K562 (cell line): ENCODE measurements around the gene CNNM3. TPM values are rescaled to one million over a fixed set of nuclear protein-coding genes. Genes with fewer than 3 reads are reported as not detected.

Experiments
- ATAC-seq: fragments of 200-7000 bp; cut with Tn5 transposase; 3 replicates; pipeline ENCODE4 v1.9.1; 2020; ENCODE audit warnings: moderate library complexity
- BruUV-seq: library from RNA; stranded (reverse); fragments of 400-500 nt; replicated peaks from 2 replicates; lab custom pipeline; 2021; lab: Mats Ljungman, UMichigan
- CTCF ChIA-PET: fragments of 300-600 bp; formaldehyde crosslinking; extraction: SDS; loops from one replicate; lab custom pipeline; 2021; ENCODE audit warnings: low intra/inter-chr PET ratio; lab: Yijun Ruan, JAX
- POLR2A ChIA-PET: fragments of 300-600, 350-650 bp; sonication (Branson Sonifier 250); formaldehyde crosslinking; extraction: SDS; loops from one replicate; lab custom pipeline; 2021; ENCODE audit warnings: antibody characterized with exemption, inconsistent platforms; lab: Yijun Ruan, JAX
- DNase-seq, 4 experiments: peaks; one replicate each; pipeline versions ENCODE4 v3.0.0 to v3.0.0-alpha.2; 2011 to 2018; ENCODE audit warnings: low spot score in 3 of 4, mixed read lengths in 3 of 4; ENCODE audit errors: extremely low read depth in 1 of 4
- FAIRE-seq: peaks from 2 replicates; lab custom pipeline; 2011; peaks lifted over from hg19 to GRCh38; lab: Jason Lieb, UNC
- H2AFZ ChIP-seq: 2 replicates; pipeline ENCODE4 v1.6.0; 2011; ENCODE audit warnings: low read depth, low read length, control low read depth, inconsistent platforms
- H3K27ac ChIP-seq: fragments of 200-600 bp; 3 replicates; pipeline ENCODE4 v1.8.0; 2011; ENCODE audit warnings: low read depth, mild to moderate bottlenecking, control low read depth, inconsistent platforms, low read length, moderate library complexity, mixed read lengths; ENCODE audit errors: extremely low read depth
- H3K27me3 ChIP-seq, 2 experiments: fragments of 300-600 bp in 1 of 2; 2 replicates in 1 of 2; 3 replicates in 1 of 2; pipeline versions ENCODE4 v1.6.0 to v1.8.0; 2011; ENCODE audit warnings: inconsistent platforms in 2 of 2, low read length in 2 of 2, mild to moderate bottlenecking in 1 of 2, mixed read lengths in 1 of 2, moderate library complexity in 1 of 2; ENCODE audit not compliant: control insufficient read depth in 2 of 2, insufficient read depth in 2 of 2
- H3K36me3 ChIP-seq: fragments of 300-600 bp; 3 replicates; pipeline ENCODE4 v1.8.0; 2011; ENCODE audit warnings: mild to moderate bottlenecking, low read length, inconsistent platforms; ENCODE audit not compliant: control insufficient read depth, insufficient read depth
- H3K4me1 ChIP-seq, 2 experiments: fragments of 200-600 bp in 1 of 2; replicated peaks in 1 of 2; 2 replicates in 1 of 2; 3 replicates in 1 of 2; pipeline versions ENCODE4 v1.5.1 to v1.8.0; 2011; ENCODE audit warnings: inconsistent platforms in 2 of 2, low read length in 2 of 2, mild to moderate bottlenecking in 1 of 2, mixed read lengths in 1 of 2, moderate library complexity in 1 of 2; ENCODE audit not compliant: control insufficient read depth in 2 of 2, insufficient read depth in 2 of 2
- H3K4me2 ChIP-seq: 2 replicates; pipeline ENCODE4 v1.6.1; 2011; ENCODE audit warnings: low read length, control low read depth, inconsistent platforms, mixed read lengths; ENCODE audit not compliant: insufficient read depth
- H3K4me3 ChIP-seq: fragments of 200-600 bp; sonication (generic), shearing (Covaris generic); 2 replicates; pipeline ENCODE4 v1.5.1; 2016; ENCODE audit warnings: control low read depth, inconsistent platforms
- H3K79me2 ChIP-seq: fragments of 200-600 bp; 3 replicates; pipeline ENCODE4 v1.8.0; 2011; ENCODE audit warnings: low read length, inconsistent platforms; ENCODE audit not compliant: control insufficient read depth, insufficient read depth
- H3K9ac ChIP-seq, 2 experiments: 2 replicates each; pipeline versions ENCODE4 v1.6.0 to v1.6.1; 2011; ENCODE audit warnings: low read depth in 2 of 2, low read length in 2 of 2, control low read depth in 1 of 2, inconsistent platforms in 1 of 2, mild to moderate bottlenecking in 1 of 2, mixed read lengths in 1 of 2; ENCODE audit not compliant: insufficient read depth in 1 of 2
- H3K9me1 ChIP-seq: one replicate; pipeline ENCODE4 v1.6.0; 2011; ENCODE audit warnings: inconsistent platforms, mild to moderate bottlenecking, low read length, moderate library complexity; ENCODE audit not compliant: control insufficient read depth, insufficient read depth
- H3K9me3 ChIP-seq: replicated peaks from 2 replicates; pipeline ENCODE4 v1.5.1; 2011; ENCODE audit warnings: low read depth, low read length, inconsistent platforms; ENCODE audit not compliant: control insufficient read depth, insufficient read depth
- H4K20me1 ChIP-seq: replicated peaks from 2 replicates; pipeline ENCODE4 v1.6.1; 2011; ENCODE audit warnings: low read length, inconsistent platforms, mixed read lengths; ENCODE audit not compliant: control insufficient read depth, insufficient read depth
- CCNT2 ChIP-seq: IDR thresholded peaks from 2 replicates; pipeline ENCODE4 v1.6.1; 2011; ENCODE audit warnings: borderline replicate concordance, low read depth, mild to moderate bottlenecking, moderate library complexity, mixed read lengths, low read length; ENCODE audit not compliant: insufficient read length; ENCODE audit errors: extremely low read depth
- CHD4 ChIP-seq: fragments of 200-600 bp; sonication (generic); IDR thresholded peaks from 3 replicates; pipeline ENCODE4 v1.6.1; 2012; ENCODE audit warnings: low read depth, mild to moderate bottlenecking, mixed read lengths, low read length, inconsistent platforms; ENCODE audit not compliant: insufficient read depth, insufficient replicate concordance, poor library complexity, severe bottlenecking
- ESRRA ChIP-seq: fragments of 450-650 bp; IDR thresholded peaks from 2 replicates; pipeline ENCODE4 v1.6.1; 2014; ENCODE audit warnings: low read depth, mild to moderate bottlenecking, moderate library complexity, borderline replicate concordance
- SREBF1 ChIP-seq: fragments of 150-350 bp; IDR thresholded peaks from 2 replicates; pipeline ENCODE4 v1.6.1; 2014; ENCODE audit warnings: antibody characterized with exemption, low read depth, low read length, borderline replicate concordance
- ZBTB8A ChIP-seq: fragments of 450-650 bp; IDR thresholded peaks from 2 replicates; pipeline ENCODE4 v1.6.1; 2018; ENCODE audit warnings: mild to moderate bottlenecking, moderate library complexity; ENCODE audit not compliant: partially characterized antibody
- WGBS: fragments of 100-300 bp; shearing (Covaris generic); methylation state at CpG from one replicate; pipeline ENCODE4 v1.1.6; 2016; ENCODE audit warnings: low coverage, mixed read lengths; ENCODE audit not compliant: insufficient coverage; ENCODE audit errors: missing lambda C conversion rate; 5-methylcytosine and 5-hydroxymethylcytosine counted together
- in situ Hi-C: fragments of 300-500 bp; cut with MboI; formaldehyde crosslinking; loops from 4 replicates; pipeline ENCODE4 v1.15.0; 2018; ENCODE audit warnings: inconsistent platforms, mixed read lengths
- intact Hi-C: fragments of 100-400 bp; cut with micrococcal nuclease; formaldehyde crosslinking; loops from 2 replicates; pipeline ENCODE4 v1.14.2; 2022
- polyA plus RNA-seq, 8 experiments: library from polyadenylated mRNA; depleted of rRNA in 4 of 8; stranded (reverse) in 5 of 8; unstranded in 3 of 8; fragments of >200 nt; fragmentation: Nextera tagmentation in 2 of 8; fragmentation: Illumina TruSeq in 1 of 8; extraction: Ambion mirVana in 2 of 8; extraction: Trizol in 1 of 8; gene quantifications; 2 replicates each; pipeline versions ENCODE4 v1.2.1 to v1.2.3, GENCODE V29; 2011 to 2014; ENCODE audit warnings: inconsistent platforms in 1 of 8, missing spikeins in 1 of 8
- total RNA-seq, 7 experiments: library from RNA; depleted of rRNA in 6 of 7; stranded (reverse); fragments of >200 nt in 6 of 7; fragmentation: Illumina TruSeq in 2 of 7; extraction: Trizol in 2 of 7; gene quantifications; 2 replicates each; pipeline versions ENCODE4 v1.2.1 to v1.2.3, GENCODE V29; 2011 to 2021; ENCODE audit warnings: low replicate concordance in 1 of 7
- TF ChIP-seq, protein P1 (sequence below), 2 experiments: IDR thresholded peaks; 2 replicates each; pipeline ENCODE4 v1.6.1; 2012; ENCODE audit warnings: improper control_type of control experiment in 2 of 2, low read depth in 2 of 2, low read length in 2 of 2, borderline replicate concordance in 1 of 2

CNNM3 gene
- total and polyA plus RNA-seq, 9 of the 15 experiments (the other 6 are each of a cell fraction or from before 2014, with no cell fraction given): 1.4 to 16.9 (median 6.5) TPM

DNA sequence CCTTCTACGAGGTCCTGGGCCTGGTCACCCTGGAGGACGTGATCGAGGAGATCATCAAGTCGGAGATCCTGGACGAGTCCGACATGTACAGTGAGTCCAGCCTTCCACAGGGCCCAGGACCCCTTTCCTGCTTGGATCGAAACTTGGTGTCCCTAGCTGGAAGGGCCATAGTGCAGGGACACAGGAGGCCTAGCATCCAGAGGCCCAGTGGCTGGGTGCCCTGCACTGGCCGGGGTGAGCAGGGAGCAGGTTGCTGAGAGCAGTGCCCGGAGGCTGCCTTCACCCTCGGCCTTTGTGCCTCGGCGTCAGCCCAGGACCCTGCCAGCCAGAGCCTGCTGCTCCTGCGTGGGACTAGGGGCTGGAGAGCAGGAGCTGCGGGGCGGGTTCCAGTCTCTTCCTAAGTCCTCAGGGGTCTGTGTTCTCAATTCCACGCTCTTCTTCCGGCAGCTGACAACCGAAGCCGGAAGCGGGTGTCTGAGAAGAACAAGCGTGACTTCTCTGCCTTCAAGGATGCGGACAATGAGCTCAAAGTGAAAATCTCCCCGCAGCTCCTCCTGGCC is 18.9 kb upstream of the CNNM3 start (continued):
- TF ChIP-seq, protein P1, sequence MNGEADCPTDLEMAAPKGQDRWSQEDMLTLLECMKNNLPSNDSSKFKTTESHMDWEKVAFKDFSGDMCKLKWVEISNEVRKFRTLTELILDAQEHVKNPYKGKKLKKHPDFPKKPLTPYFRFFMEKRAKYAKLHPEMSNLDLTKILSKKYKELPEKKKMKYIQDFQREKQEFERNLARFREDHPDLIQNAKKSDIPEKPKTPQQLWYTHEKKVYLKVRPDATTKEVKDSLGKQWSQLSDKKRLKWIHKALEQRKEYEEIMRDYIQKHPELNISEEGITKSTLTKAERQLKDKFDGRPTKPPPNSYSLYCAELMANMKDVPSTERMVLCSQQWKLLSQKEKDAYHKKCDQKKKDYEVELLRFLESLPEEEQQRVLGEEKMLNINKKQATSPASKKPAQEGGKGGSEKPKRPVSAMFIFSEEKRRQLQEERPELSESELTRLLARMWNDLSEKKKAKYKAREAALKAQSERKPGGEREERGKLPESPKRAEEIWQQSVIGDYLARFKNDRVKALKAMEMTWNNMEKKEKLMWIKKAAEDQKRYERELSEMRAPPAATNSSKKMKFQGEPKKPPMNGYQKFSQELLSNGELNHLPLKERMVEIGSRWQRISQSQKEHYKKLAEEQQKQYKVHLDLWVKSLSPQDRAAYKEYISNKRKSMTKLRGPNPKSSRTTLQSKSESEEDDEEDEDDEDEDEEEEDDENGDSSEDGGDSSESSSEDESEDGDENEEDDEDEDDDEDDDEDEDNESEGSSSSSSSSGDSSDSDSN (IDR thresholded peaks at IDR 0.05; ENCODE audit: borderline replicate concordance in 1 of 2, low read depth in 2 of 2, low read length in 2 of 2): no peak
- TF ChIP-seq ZBTB8A (no peak), CCNT2 (no peak), SREBF1 (no peak)

DNA sequence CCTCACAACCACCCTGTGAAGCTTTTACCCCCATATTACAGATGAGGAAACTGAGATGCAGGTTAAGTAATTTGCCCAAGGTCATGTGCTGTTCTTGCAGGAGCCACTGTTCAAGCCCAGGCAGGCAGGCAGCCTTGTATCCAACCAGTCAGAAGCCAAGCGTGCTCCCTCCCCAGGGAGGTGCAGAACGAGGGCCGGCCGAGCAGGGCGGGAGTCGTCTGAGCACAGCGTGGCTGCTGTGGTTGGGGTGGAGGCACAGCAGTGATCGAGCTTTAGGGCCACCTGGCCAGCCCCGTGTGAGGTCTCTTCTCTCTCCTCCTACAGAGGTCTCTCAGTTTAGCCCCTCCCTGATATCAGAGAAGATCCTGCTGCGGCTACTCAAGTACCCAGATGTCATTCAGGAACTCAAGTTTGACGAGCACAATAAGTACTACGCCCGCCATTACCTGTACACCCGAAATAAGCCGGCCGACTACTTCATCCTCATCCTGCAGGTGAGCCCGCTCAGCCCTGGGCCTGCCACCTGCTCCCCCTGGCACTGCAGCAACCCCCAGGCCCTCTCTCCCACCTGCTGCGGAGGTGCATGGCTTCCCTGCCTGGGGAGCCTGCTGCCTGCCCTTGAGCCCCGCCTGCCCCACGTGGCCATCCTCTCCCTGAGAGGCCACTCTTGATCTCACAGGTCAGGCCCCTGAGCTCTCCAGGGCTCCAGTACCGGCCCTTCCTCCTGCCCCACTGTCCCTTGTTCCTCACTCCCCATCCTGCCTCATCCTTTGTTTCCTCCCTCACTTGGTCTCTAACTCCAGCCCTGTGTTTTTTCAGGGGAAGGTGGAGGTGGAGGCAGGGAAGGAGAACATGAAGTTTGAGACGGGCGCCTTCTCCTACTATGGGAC is 17.1 kb upstream of the CNNM3 start:
- in situ Hi-C loops: no loop called here
- ATAC-seq (no peak), FAIRE-seq (no peak)
- Histone ChIP-seq H3K9ac (no peak overlapping the region), H3K4me1 (peaks cover 0 to 13% of the 10 kb centered on the region in 2 experiments; a peak in 2 of 5 replicates), H3K9me3 (no peaks in the 10 kb centered on the region)
- 67% methylated on average over 23 of the region's 23 CpGs for WGBS
- CTCF ChIA-PET: no interaction called here
- no peak for TF ChIP-seq CHD4
- TF ChIP-seq ESRRA: peak; percentile 63; the same call in 1 of the 2 replicates
- TF ChIP-seq, all 486 proteins: peak for 1
- Histone ChIP-seq H3K27ac (no peak overlapping the region), H2AFZ (no peak overlapping the region), H3K27me3 (no peaks in the 10 kb centered on the region), H3K4me2 (no peak overlapping the region), H3K9me1 (no peaks in the 10 kb centered on the region), H3K79me2 (no peaks in the 10 kb centered on the region), H4K20me1 (no peaks in the 10 kb centered on the region), H3K4me3 (no peak overlapping the region), H3K36me3 (peaks cover 25% of the 10 kb centered on the region; the same call in 2 of the 3 replicates)
- BruUV-seq: no TSS peak
- POLR2A ChIA-PET: interaction anchor here (0.7 to 0.9 kb wide), 2 partner anchors 11 to 13 kb away, joined by 3 to 4 read pairs; no protein-coding TSS in a partner anchor
- DNase-seq: no peak
- intact Hi-C loops: no loop called here
